HS-27A (cell line): ENCODE data around the gene TUBB2B.
"Not testable (repeated sequence)": the region's sequence is repeated elsewhere in the genome, so short reads cannot be mapped to it uniquely, and the experiment has no call there.

ENCODE experiments used
- DNase-seq: peaks from one replicate; pipeline ENCODE4 v3.0.0-alpha.2; 2012; ENCODE audit warnings: low read depth, missing footprints

TUBB2B gene

DNA sequence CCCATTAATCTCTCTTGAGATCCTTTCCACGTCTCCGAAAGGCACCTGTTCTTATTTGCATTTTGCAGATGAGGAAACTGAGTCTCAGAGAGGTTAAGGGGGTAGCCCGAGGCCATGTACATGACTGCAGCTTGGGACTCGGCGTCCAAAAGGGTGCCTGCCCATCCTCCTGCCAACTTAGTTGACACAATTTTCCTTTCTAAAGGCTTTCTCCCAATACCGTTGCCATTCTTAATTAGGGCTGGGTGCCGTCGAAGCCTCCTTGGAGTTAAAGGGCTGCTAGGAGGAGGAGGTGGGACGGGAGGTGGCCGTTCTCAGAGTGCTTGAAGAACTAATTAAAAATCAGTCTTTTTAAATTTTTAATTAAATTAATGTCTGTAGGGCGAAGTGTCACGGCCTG lies 30.7 kb upstream of the TUBB2B start:
- no peak for DNase-seq

DNA sequence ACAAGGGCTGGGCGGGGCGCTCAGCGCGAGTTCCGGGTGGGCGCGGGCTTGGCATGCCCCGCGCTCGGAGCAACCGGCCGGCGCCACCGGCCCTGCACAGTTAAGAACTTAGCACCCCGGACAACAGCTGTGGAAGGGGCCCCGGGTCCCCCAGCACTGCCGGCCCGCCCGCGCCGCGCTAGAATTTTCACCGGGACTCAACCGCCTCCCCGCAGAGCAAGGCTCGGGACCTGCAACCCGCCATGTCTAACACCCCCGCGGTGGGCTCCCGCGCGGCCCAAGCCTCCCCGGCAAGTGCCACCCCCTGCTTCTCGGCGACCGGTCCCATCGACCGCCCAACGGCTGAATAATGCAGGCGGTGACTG lies 26.1 kb upstream of the TUBB2B start:
- no peak for DNase-seq

DNA sequence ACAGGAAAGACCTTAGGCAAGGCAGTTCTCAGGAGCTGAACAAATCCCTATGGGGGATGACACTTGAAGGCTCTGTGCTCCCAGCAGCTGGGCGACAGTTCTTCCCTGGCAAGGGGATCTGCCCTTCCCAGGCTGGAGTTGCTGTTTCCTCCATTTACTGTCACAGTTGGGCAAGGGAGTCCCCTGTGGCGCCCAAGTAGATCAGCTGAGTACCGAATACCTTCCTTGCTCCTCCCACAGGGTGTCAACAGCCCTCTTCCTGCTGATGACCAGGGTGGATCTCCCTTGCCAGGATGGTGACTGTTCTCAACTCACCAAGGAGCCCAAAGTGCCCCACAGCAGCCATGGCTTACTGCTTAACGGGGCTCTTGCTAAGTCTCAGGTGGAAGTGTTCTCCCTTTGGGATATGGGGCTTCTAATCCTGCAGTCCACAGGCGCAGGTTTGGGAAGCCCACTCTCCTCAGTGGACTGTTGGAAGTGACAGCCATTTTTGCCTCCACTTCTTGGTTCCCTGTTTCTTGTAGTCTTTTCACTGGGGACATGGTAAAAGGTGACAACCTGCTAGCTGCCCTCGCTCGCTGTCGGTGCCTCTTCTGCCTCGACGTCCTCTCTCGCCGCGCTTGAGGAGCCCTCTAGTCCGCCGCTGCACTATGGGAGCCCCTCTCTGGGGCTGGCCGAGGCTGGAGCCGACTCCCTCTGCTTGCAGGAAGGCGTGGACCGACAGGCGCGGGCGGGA lies 25.6 kb upstream of the TUBB2B start:
- DNase-seq, result no peak

DNA sequence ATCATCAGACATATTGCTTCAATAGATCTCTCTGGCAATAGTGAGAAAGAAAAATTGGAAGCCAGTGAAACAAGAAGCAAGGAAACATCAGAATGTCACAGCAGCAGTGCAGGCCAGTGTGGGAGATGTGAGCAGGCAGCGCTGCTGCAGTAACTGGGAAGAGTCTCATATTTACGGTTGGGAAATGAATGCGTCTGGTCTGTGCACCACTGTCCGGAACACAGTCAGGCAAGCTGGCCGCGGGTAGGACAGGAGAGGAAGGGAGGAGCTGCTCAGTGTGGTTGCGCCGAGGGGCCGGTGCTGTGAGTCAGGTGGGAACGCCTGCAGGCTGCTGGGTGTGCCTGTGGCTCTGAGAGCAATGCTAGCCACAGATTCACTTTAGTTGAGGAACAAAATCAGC lies 24.9 kb upstream of the TUBB2B start:
- no peak for DNase-seq

DNA sequence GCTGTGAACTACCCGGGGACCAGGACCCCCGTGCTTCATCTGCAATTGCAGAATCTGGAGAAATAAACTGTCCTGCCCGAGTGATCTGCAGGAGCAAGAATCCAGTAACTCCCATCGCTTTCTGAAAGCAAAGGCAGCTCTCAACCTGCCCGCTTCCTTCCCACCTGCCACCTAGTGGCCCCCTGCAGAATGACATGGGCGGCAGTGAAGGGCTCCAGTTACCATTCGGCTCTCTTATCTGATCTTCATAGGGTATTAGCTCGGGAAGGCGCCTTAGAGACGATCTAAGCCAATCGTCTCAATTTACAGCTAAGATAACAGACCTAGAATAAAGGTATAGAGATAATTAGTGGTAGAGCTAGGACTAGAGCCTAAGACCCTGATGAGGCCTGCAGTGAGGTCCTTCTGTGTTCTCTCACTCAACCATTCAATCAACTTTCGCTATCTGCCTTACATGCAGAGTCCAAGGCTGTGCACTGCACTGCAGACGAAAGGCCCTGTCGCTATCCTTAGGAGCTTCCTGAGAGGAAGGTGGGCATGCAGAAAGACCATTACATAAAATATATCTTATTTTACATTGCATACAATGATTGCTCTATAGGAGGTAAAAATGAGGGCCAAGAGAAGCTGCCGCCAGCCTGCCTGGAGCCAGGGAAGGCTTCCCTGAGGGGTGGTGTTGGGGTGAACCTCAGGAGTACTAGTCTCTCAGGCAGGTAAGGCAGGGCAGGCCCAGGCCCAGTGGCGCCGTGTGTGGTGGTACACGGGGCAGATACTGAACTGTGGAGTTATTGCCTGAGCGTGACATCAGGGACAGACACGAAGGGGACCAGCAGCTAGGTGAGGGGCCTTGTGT lies 24.2 kb upstream of the TUBB2B start:
- no peak for DNase-seq

DNA sequence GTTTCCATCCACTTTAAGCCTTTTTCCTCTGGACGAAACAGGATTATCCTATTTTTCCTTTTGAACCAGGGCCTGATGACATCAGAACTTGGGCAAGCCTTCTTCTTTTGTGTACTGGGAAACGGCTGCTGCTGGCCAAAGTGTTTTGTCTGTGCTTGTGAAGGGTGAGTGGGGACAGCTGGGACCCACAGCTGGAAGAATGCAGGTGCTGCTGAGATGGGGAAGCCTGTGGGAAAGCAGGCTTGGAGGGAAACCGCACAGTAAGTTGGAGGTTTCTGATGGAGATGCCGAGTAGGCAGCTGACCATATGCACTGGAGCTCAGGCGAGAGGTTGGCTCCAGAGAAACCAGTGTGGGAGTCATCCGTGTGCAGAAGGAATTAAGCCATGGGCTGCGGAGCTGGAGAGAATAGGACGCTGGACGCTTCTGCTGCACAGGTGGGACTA lies 22.8 kb upstream of the TUBB2B start:
- no peak for DNase-seq

DNA sequence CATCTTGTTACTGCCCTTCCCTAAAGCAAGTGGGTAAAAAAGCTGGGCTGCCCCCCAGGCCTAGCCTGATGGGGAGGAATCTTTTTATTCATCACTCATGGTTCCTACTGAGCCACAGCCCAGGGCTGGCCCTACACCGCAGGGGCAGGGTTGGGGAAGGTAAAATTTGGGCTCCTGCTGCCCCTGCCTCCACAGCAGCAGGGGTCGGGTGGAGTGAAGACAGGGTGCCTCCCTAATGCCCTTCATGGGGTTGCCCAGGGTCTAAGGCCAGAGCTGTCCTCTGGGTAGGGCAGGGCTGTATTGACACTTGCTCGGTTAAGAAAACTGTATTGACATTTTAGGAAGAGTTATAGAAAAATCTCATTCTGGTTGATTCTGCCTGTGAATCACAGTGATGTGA lies 22.4 kb upstream of the TUBB2B start:
- no peak for DNase-seq

DNA sequence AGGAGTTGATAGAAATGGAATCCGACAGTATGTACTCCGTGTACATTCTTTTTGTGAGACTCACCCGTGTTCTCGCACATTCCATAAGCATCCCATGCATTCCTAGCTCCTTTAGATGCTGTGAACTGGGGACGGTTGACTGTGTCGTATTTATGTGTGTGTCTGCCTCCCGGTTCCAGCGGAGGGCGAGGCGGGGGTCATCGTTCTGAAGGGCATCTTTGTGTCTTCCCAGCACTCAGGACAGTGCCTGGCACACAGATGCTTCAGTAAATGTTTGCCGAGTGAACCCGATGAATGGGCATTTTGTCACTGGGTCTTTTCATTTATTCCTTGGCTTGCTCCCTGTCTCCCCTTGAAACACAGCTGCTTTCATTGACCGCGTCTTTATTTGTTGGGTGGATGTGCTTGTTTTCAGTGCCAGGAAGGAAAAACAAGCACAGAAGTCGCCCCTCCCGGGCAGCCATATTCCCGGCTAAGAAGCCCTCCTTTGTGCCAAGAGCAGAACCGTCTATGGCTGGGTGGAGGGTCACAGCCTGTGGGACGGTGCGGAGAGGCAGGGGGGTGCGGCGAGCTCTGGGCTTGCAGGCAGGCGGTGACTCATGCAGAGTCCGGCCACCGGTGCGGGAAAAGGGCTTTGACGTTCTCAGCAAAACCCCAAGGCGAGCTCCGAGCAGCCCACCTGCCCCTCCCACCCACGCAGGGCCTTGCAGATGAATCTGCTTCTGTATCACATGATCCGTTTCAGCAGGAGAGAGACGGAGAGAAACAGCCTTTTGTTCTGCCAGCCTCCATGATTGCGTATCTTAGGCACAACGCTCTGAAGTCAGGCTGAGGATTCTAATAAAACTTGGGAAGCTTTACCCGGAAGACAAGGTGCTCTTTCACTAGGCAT lies 20.0 kb upstream of the TUBB2B start:
- no peak for DNase-seq

DNA sequence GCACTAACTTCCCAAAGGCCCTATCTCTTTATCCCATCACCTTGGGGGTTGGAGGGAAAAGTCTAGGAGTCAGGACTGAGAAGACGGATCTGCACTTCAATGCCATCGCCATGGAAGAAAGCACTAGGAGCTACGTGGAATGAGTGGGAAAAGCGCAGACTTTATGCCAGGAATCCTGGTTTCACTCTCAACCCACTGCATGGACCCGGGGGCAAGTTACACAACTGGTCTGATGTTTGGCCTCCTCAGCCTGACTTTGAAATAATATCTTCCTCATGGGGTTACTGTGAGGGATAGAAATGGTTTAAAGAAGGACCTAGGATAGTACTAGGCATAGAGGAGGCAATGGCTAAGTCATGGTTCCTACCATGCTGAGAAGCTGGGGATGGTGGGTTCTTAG lies 17.8 kb upstream of the TUBB2B start:
- no peak for DNase-seq

DNA sequence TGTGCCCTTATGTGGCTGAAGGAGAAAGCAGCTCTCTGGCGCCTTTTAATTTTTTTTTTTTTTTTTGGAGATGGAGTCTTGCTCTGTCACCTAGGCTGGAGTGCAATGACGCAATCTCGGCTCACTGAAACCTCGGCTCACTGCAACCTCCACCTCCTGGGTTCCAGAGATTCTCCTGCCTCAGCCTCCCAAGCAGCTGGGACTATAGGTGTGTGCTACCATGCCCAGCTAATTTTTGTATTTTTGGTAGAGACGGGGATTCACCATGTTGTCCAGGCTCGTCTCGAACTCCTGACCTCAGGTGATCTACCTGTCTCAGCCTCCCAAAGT lies 17.3 kb upstream of the TUBB2B start:
- not testable (repeated sequence) for DNase-seq

DNA sequence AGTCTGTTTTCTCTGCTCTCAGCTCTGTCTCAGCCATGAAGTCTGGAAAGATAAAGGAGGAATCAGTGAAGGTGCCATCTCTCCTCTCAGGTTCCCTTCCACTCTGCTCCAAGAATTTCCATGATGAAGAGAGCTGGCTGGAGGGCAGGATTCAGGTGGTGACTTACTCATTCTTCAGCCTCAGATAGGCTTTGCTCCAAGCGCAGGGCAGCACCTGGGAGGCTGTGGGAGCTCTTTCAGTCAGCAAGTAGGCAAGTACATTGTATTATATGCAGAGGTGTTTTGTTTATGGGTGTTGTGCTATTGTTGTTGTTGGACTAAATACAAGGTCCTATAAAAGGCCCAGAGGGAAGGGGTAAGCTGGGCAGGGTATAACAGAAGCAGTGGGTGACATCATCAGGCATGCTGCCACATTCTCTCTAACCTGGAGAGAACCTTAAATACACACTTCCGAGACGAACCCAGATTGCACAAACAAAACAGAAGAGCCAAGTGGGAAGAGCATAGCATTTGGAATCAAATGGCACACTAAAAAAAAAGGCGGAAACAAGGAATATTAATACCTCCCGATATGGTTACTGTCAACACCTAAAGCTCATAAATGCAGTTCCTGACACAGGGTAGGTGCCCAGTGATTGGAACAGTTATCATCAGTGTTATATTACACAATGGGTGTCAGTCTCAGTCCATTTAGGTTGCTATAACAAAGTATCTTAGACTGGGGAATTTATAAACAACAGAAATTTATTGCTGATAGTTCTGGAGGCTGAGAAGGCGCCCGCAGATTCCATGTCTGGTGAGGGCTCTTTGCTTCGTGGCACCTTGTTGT lies 16.8 kb upstream of the TUBB2B start:
- DNase-seq, result no peak

DNA sequence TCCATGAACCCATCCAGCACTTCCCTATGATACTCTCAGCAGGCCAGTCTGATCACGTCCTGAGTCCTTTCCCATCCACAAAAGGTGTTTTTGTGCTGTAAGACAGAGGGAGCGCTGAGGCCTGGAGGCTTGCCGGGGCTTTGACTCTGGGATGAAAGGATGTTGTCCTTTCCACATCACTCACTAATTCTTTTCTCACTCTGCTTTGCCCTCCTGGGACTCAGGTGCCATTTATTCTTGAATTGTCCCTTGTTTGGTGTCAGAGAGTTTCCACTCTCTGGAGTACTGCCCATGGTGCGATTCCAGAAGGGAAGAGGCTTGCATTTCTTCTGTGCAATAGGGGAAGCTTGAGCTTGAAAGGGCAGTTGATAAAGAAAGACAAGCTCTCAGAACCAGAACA lies 15.3 kb upstream of the TUBB2B start:
- no peak for DNase-seq

DNA sequence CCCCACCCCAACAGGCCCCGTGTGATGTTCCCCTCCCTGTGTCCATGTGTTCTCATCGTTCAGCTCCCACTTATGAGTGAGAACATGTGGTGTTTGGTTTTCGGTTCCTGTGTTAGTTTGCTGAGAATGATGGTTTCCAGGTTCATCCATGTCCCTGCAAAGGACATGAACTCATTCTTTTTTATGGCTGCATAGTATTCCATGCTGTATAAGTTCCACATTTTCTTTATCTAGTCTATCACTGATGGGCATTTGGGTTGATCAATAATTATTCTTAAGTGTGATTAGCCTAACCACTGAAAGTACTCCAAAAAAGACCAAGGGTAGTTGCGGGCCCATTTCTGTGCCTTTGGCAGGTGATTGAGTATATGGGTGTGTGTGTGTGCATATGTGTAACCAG lies 14.3 kb upstream of the TUBB2B start:
- not testable (repeated sequence) for DNase-seq

DNA sequence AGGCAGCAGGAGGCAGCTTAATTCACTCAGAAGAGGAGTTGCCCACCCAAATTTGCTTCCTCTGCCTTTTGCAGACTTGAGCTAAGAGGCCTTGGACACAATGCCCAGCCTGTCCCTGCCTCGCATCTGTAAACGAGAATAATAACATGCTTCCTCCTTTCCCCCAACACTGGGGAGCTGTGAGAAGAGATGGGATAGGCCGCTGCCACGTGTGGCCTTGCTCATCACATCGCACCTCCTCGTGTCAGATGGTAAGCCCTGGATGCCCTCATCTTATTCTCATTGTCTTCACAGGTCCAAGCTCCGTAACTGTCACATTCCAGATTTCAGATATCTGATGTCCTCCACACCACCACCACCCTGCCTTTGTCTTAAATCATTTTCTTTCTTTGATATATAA lies 13.1 kb upstream of the TUBB2B start:
- no peak for DNase-seq

DNA sequence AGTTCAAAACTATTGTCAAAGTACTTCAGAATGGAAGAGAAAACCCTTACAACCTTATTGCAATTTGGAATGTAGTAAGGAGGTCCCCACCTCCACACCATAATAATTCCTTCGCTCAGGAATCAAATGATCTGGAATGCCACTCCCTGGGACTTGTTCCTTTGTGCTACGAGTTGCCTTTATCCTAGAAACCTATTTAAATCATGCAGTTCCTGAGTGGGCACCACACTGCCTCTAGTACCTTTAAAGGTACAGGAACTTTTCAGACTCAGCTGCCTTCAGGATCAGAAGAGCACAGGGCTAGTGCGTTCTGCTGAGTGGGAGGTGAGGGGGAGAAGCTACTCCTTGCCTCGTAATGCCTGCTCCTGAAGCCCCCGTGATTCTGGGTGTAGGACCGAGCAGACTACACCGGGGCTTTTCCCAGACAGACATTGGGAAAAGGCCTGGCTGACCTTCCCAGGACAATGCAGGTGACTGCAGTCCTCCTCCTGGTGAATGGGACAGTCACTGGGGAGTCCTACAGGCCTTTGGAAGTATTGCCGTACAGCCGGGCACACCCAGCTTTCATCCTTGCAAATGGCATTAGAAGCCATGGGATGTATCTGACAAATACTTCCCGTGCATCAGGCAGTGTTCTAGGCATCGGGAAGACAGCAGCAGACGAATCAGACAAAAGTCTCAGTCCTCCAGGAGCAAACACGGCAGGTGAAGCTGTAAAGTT lies 11.8 kb upstream of the TUBB2B start:
- DNase-seq, result no peak

DNA sequence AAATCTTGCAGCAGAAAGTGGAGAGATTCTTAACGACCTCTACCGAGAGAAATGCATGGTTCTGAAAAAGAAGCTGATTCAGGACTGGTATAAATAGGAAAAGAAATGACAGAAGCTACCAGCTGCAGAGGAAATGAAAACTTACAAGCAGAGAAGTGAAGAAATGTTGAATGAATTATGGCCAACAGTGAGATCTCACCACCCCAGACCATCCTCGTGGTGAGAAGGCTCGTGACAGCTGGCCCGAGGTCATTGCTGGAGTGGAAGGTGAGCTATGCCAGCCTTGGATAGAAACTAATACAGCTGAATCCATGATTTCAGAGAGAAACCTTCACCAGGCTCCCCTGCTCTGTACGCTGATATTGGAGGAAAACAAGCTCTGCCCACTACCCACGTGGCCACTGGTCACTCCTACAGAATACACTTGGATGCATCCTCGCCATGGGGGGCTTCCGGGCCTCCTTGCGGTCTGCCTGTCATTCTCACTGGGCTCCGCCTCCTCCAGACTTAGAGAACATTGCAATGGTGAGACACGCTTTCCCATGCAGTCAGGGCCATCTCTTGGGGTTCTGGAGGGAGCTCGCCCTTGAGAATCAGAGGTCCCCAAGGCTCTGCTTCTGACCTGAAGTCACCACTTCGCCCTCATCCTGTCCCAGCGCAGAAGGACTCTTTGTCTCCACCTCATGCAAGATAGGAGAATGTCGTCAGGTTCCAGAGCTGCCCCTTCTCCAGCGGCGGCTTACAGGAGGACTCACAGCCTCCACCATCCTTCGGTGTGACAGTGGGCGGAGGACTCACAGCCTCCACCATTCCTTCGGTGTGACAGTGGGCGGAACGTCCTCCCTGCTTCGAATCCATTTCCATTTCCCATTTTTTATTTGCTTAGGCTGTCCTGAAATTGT lies 10.6 kb upstream of the TUBB2B start:
- DNase-seq, result no peak

DNA sequence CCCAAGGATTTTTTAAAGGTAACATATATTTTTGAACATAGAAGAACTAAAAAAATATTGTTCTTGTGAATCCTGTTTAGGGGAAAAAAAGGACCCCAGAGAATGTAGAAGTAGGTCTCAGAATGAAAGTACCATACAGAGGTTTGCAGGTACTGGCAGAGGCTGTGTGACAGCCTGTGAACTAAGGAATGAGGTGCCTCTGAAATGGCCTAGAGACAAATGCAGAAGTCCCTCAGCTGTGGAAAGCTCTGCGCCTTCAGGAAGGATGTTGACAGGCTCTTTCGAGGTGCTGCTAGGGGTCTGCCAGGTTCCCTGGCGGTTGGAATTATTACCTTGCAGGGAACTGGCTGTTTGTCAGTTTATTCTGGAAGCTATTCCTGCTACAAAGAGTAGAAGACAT lies 8.6 kb upstream of the TUBB2B start:
- DNase-seq, result no peak

DNA sequence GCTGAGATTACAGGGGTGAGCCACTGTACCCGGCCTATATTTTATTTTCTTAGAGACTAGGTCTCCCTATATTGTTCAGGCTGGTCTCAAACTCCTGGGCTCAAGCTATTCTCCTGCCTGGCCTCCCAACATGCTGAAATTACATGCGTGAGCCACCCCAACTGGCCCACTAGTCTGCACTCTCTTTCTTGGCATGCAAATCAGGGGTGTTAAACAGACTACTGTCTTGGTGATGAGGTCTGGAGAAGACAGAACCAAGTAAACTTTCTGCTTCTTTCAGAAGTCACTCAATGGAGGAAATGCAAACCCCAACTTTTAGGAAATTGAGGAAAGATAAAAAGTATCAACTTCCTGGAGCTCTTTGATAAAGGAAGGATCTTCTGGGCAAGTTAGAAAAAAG lies 8.0 kb upstream of the TUBB2B start:
- DNase-seq, result no peak

DNA sequence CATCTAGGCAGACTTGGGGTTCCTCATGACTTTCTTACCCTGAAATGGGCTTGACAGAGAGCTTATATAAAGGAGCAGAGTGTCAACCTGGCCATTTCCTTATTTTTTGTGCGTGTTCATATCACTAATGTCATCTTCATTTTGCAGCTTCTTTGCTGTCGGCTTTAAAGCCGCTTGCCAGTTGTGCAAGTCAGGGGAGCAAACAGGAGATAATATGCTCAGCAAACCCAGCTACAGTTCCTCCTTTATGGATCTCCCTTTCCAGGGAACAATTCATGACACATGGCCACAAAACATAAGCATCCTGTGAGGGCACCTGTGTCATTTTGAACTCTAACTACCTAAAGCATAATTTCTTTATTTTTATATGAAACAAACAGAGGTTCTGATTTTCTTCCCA lies 6.5 kb upstream of the TUBB2B start:
- DNase-seq, result no peak

DNA sequence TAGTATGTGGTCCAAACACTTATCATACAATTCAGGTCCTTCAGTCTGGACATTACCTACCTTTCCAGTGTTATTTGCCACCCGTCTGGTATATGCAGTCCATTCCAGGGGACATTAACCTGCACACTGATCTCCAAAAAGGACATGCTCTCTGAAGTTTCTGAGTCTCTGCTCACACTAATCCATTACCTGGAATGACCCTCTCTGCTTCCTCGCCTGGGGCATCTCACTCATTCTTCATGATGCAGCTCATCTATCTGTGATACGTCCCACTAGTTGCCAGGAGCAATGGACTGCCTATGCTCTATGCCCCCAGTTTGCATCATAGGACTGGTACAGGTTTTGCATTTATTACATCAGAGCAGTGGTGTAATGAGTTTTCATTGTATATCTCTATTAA lies 5.9 kb upstream of the TUBB2B start:
- no peak for DNase-seq
